PFSK-1 (cell line): ENCODE measurements around the gene ITGB6.

ENCODE experiments used
- SIN3A ChIP-seq: IDR thresholded peaks from 2 replicates; pipeline ENCODE4 v1.6.1; 2012; ENCODE audit warnings: mild to moderate bottlenecking, low read length, moderate library complexity, borderline replicate concordance; ENCODE audit not compliant: insufficient read depth
- TAF1 ChIP-seq: IDR thresholded peaks from 2 replicates; pipeline ENCODE4 v1.6.1; 2012; ENCODE audit warnings: low read length, control low read depth, borderline replicate concordance; ENCODE audit not compliant: insufficient read depth
- TF ChIP-seq, protein P1 (sequence below), 2 experiments: IDR thresholded peaks; 2 replicates each; pipeline versions ENCODE4 v1.6.1 to v1.8.0; 2011 to 2012; ENCODE audit warnings: low read depth in 2 of 2, low read length in 2 of 2, control low read depth in 1 of 2, inconsistent platforms in 1 of 2, mild to moderate bottlenecking in 1 of 2, moderate library complexity in 1 of 2; ENCODE audit not compliant: insufficient read depth in 1 of 2

- TF ChIP-seq TAF1 (no peak), SIN3A (no peak)
- TF ChIP-seq, protein P1, sequence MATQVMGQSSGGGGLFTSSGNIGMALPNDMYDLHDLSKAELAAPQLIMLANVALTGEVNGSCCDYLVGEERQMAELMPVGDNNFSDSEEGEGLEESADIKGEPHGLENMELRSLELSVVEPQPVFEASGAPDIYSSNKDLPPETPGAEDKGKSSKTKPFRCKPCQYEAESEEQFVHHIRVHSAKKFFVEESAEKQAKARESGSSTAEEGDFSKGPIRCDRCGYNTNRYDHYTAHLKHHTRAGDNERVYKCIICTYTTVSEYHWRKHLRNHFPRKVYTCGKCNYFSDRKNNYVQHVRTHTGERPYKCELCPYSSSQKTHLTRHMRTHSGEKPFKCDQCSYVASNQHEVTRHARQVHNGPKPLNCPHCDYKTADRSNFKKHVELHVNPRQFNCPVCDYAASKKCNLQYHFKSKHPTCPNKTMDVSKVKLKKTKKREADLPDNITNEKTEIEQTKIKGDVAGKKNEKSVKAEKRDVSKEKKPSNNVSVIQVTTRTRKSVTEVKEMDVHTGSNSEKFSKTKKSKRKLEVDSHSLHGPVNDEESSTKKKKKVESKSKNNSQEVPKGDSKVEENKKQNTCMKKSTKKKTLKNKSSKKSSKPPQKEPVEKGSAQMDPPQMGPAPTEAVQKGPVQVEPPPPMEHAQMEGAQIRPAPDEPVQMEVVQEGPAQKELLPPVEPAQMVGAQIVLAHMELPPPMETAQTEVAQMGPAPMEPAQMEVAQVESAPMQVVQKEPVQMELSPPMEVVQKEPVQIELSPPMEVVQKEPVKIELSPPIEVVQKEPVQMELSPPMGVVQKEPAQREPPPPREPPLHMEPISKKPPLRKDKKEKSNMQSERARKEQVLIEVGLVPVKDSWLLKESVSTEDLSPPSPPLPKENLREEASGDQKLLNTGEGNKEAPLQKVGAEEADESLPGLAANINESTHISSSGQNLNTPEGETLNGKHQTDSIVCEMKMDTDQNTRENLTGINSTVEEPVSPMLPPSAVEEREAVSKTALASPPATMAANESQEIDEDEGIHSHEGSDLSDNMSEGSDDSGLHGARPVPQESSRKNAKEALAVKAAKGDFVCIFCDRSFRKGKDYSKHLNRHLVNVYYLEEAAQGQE (IDR thresholded peaks at IDR 0.05; ENCODE audit: insufficient read depth in 1 of 2, low read depth in 2 of 2, low read length in 2 of 2), result no peak
These were observed 86.1 kb downstream of the ITGB6 start for GRCh38 chr2:160114020-160114419.
